AG09309 (cell line): ENCODE results near the gene DNAH17.

Experiments used
- DNase-seq: peaks from one replicate; pipeline ENCODE4 v3.0.0-alpha.2; 2010; ENCODE audit warnings: low read depth
- H3K4me3 ChIP-seq: 2 replicates; pipeline ENCODE4 v1.5.1; 2011; ENCODE audit warnings: mild to moderate bottlenecking, low read depth, low read length, moderate library complexity; ENCODE audit not compliant: control insufficient read depth
- TF ChIP-seq, protein P1 (sequence below): IDR thresholded peaks from 2 replicates; pipeline ENCODE4 v1.5.1; 2011; ENCODE audit warnings: mild to moderate bottlenecking, low read depth, low read length, inconsistent platforms; ENCODE audit not compliant: insufficient read depth, control insufficient read depth; ENCODE audit errors: missing control alignments

DNAH17 gene, protein sequence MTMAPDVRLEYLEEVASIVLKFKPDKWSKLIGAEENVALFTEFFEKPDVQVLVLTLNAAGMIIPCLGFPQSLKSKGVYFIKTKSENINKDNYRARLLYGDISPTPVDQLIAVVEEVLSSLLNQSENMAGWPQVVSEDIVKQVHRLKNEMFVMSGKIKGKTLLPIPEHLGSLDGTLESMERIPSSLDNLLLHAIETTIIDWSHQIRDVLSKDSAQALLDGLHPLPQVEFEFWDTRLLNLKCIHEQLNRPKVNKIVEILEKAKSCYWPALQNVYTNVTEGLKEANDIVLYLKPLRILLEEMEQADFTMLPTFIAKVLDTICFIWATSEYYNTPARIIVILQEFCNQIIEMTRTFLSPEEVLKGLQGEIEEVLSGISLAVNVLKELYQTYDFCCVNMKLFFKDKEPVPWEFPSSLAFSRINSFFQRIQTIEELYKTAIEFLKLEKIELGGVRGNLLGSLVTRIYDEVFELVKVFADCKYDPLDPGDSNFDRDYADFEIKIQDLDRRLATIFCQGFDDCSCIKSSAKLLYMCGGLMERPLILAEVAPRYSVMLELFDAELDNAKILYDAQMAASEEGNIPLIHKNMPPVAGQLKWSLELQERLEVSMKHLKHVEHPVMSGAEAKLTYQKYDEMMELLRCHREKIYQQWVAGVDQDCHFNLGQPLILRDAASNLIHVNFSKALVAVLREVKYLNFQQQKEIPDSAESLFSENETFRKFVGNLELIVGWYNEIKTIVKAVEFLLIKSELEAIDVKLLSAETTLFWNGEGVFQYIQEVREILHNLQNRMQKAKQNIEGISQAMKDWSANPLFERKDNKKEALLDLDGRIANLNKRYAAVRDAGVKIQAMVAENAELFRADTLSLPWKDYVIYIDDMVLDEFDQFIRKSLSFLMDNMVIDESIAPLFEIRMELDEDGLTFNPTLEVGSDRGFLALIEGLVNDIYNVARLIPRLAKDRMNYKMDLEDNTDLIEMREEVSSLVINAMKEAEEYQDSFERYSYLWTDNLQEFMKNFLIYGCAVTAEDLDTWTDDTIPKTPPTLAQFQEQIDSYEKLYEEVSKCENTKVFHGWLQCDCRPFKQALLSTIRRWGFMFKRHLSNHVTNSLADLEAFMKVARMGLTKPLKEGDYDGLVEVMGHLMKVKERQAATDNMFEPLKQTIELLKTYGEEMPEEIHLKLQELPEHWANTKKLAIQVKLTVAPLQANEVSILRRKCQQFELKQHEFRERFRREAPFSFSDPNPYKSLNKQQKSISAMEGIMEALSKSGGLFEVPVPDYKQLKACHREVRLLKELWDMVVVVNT (N-terminal part only)

GRCh38 chr17:78577296-78577695 is at the start of gene DNAH17:
TSS of gene DNAH17 (minus strand) at chr17:78577396. CDS start at chr17:78575057, 2,339 bp downstream.
- TF ChIP-seq, protein P1, sequence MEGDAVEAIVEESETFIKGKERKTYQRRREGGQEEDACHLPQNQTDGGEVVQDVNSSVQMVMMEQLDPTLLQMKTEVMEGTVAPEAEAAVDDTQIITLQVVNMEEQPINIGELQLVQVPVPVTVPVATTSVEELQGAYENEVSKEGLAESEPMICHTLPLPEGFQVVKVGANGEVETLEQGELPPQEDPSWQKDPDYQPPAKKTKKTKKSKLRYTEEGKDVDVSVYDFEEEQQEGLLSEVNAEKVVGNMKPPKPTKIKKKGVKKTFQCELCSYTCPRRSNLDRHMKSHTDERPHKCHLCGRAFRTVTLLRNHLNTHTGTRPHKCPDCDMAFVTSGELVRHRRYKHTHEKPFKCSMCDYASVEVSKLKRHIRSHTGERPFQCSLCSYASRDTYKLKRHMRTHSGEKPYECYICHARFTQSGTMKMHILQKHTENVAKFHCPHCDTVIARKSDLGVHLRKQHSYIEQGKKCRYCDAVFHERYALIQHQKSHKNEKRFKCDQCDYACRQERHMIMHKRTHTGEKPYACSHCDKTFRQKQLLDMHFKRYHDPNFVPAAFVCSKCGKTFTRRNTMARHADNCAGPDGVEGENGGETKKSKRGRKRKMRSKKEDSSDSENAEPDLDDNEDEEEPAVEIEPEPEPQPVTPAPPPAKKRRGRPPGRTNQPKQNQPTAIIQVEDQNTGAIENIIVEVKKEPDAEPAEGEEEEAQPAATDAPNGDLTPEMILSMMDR, result no peak
- no peak within 1 kb of the TSS for H3K4me3 ChIP-seq
- no peak for DNase-seq

DNA sequence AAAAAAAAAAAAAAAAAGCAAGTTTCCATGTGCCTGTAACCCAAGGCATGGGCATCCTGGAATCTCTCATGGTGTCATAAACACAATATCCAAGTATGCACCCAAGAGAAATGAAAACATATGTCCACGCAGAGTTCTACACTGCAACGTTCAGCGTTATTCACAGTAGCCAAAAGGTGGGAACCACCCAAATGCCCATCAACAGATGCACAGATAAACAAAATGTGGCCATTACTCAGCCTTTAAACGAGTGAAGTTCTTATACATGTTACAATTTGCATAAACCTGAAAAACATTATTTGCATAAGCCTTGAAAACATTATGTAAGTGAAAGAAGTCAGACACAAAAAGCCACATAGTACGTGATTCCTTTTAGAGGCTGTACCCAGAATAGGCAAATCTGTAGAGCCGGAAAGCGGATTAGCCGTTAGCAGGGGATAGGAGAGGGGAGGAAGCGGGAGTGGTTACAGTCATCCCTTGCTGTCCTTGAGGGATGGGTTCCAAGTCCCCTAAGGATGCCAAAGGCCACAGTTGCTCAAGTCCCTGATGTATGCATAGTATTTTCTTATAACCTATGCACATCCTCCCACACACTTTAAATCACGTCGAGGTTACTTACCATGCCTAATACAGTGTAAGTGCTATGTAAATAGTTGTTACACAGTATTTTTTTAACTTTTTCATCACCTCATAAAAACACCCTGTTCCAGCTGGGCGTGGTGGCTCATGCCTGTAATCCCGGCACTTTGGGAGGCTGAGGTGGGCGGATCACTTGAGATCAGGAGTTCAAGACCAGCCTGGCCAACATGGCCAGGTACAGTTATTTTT is 47.3 kb upstream of the DNAH17 start:
- TF ChIP-seq, protein P1, result no peak
- DNase-seq, result no peak
- H3K4me3 ChIP-seq, result no peak overlapping the region

DNA sequence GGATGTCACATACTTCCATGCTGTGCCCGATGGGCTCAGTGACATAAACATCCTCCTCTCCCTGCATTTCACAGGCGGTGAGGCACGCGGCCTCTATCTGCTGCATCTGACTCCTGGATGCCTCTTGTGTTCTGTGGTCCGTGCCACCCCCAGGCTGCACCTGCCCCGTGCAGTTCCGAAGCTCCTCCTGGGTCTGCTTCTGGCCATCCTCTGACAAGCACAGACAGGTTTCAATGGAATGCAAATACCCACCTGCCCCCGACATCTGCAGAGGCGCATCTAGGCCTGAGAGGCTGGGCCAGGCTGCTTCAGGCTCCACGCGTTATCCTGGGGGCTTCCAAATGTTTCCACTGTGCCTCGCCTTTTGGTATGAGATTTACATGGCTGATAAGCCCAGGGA is 46.3 kb upstream of the DNAH17 start:
- TF ChIP-seq, protein P1, result no peak
- H3K4me3 ChIP-seq, result no peak overlapping the region
- DNase-seq, result no peak

GRCh38 chr17:78622491-78623265 is 45.5 kb upstream of the DNAH17 start:
- TF ChIP-seq, protein P1, result no peak
- DNase-seq, result no peak
- no peak overlapping the region for H3K4me3 ChIP-seq

DNA sequence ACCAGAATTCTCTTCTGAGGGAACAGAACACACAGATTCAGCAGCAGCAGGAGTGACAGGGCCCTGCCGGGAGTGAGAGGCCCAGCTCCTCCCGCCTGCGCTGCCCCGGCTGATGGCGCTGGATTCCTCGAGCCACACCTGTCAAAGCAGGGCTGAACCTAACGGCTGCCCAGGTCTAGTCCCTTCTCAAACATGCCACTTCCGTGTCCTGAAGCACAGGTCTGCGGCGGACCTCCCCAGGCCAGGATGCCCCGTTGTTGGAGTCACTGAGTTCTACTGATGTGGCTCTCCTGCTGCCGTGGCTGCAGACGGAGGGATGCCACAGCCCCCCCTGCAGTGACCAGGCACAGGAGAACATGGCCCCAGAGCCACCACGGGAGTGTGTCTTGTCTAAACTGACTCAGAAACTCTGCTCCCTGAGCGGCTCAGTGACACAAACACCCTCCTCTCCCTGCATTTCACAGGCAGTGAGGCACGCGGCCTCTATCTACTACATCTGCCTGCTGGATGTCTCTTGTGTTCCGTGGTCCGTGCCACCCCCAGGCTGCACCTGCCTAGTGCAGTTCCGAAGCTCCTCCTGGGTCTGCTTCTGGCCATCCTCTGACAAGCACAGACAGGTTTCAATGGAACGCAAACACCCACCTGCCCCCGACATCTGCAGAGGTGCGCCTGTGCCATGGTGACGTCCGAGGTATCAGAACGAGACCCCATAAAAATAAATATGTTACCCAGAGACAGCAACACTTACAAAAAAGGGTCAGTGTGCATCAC is 44.7 kb upstream of the DNAH17 start:
- no peak overlapping the region for H3K4me3 ChIP-seq
- DNase-seq, result no peak
- TF ChIP-seq, protein P1, result no peak
